GM18526 (cell line): ENCODE measurements around the gene FBXL7.

ENCODE experiments used
- POLR2A ChIP-seq: IDR thresholded peaks from 3 replicates; pipeline ENCODE4 v1.6.1; 2011; ENCODE audit not compliant: insufficient read length; ENCODE audit errors: extremely low read depth

FBXL7 gene

GRCh38 chr5:15492545-15492944 is 7.4 kb upstream of the FBXL7 start:
- no peak for TF ChIP-seq POLR2A

- TF ChIP-seq POLR2A, result no peak
Measured at GRCh38 chr5:15493501-15493900, 6.5 kb upstream of the FBXL7 start.

- TF ChIP-seq POLR2A, result no peak
Measured at GRCh38 chr5:15495026-15495425, 5.0 kb upstream of the FBXL7 start.

- no peak for TF ChIP-seq POLR2A
Measured at GRCh38 chr5:15496886-15497285, 3.1 kb upstream of the FBXL7 start.

GRCh38 chr5:15500325-15501001 is 483 bp downstream of the FBXL7 start:
- TF ChIP-seq POLR2A, result no peak

GRCh38 chr5:15501091-15501791 is 1.3 kb downstream of the FBXL7 start:
- TF ChIP-seq POLR2A, result no peak

GRCh38 chr5:15502208-15502607 is 2.2 kb downstream of the FBXL7 start:
- no peak for TF ChIP-seq POLR2A

- no peak for TF ChIP-seq POLR2A
Measured at GRCh38 chr5:15506146-15506545, 6.2 kb downstream of the FBXL7 start.

- TF ChIP-seq POLR2A, result no peak
Measured at GRCh38 chr5:15506897-15507296, 6.9 kb downstream of the FBXL7 start.

GRCh38 chr5:15510092-15510491 is 10.1 kb downstream of the FBXL7 start:
- TF ChIP-seq POLR2A, result no peak

- no peak for TF ChIP-seq POLR2A
Measured at GRCh38 chr5:15510831-15511230, 10.9 kb downstream of the FBXL7 start.

GRCh38 chr5:15513431-15513830 is 13.5 kb downstream of the FBXL7 start:
- TF ChIP-seq POLR2A, result no peak

- no peak for TF ChIP-seq POLR2A
Measured at GRCh38 chr5:15513911-15514310, 13.9 kb downstream of the FBXL7 start.

GRCh38 chr5:15515229-15515628 is 15.2 kb downstream of the FBXL7 start:
- TF ChIP-seq POLR2A, result no peak

GRCh38 chr5:15516486-15516885 is 16.5 kb downstream of the FBXL7 start:
- TF ChIP-seq POLR2A, result no peak

GRCh38 chr5:15518786-15519185 is 18.8 kb downstream of the FBXL7 start:
- TF ChIP-seq POLR2A, result no peak

- TF ChIP-seq POLR2A, result no peak
Measured at GRCh38 chr5:15520856-15521255, 20.9 kb downstream of the FBXL7 start.
